Panc1 (cell line): ENCODE results near the gene GALNT14. TPM values are rescaled to one million over a fixed set of nuclear protein-coding genes. Genes with fewer than 3 reads are reported as not detected.

Experiments
- ATAC-seq: fragments of 200-7000 bp; cut with Tn5 transposase; 2 replicates; pipeline ENCODE4 v1.9.1; 2020; ENCODE audit warnings: mild to moderate bottlenecking, moderate library complexity
- BruUV-seq: library from RNA; stranded (reverse); fragments of 400-500 nt; replicated peaks from 2 replicates; lab custom pipeline; 2021; lab: Mats Ljungman, UMichigan
- CTCF ChIA-PET: fragments of 300-600 bp; sonication (Branson Sonifier 250); formaldehyde crosslinking; loops from one replicate; lab custom pipeline; 2022; ENCODE audit warnings: antibody characterized with exemption; lab: Charles Lee
- POLR2A ChIA-PET: fragments of 300-600 bp; sonication (Branson Sonifier 250); formaldehyde crosslinking; loops from one replicate; lab custom pipeline; 2022; ENCODE audit warnings: antibody characterized with exemption; lab: Charles Lee
- DNase-seq: peaks from one replicate; pipeline ENCODE4 v3.0.0-alpha.2; 2010; ENCODE audit warnings: low read depth, low spot score
- H3K27ac ChIP-seq: 2 replicates; pipeline ENCODE4 v1.5.1; 2011; ENCODE audit warnings: mild to moderate bottlenecking, low read length, inconsistent platforms
- H3K27me3 ChIP-seq: fragments of 200-500 bp; sonication (Bioruptor generic); 2 replicates; pipeline ENCODE4 v1.6.0; 2014; ENCODE audit warnings: low read length, inconsistent platforms; ENCODE audit not compliant: control insufficient read depth, insufficient read depth
- H3K36me3 ChIP-seq: fragments of 200-500 bp; sonication (Bioruptor generic); 2 replicates; pipeline ENCODE4 v1.5.1; 2014; ENCODE audit warnings: inconsistent platforms, mild to moderate bottlenecking, low read length, moderate library complexity; ENCODE audit not compliant: control insufficient read depth, insufficient read depth
- H3K4me1 ChIP-seq: 2 replicates; pipeline ENCODE4 v1.5.1; 2011; ENCODE audit warnings: inconsistent platforms, mild to moderate bottlenecking, low read length, moderate library complexity; ENCODE audit not compliant: control insufficient read depth, insufficient read depth
- H3K4me3 ChIP-seq, 2 experiments: 2 replicates each; pipeline ENCODE4 v1.5.1; 2011 to 2012; ENCODE audit warnings: low read depth in 2 of 2, low read length in 2 of 2, mild to moderate bottlenecking in 2 of 2, inconsistent platforms in 1 of 2, moderate library complexity in 1 of 2
- H3K9me3 ChIP-seq: fragments of 200-500 bp; sonication (Bioruptor generic); 2 replicates; pipeline ENCODE4 v1.5.1; 2014; ENCODE audit warnings: low read depth, mild to moderate bottlenecking, inconsistent platforms, low read length, moderate library complexity; ENCODE audit not compliant: control insufficient read depth, insufficient read depth
- CTCF ChIP-seq: fragments of 450-650 bp; IDR thresholded peaks from 2 replicates; pipeline ENCODE4 v1.5.1; 2017; ENCODE audit warnings: mild to moderate bottlenecking
- POLR2AphosphoS5 ChIP-seq: IDR thresholded peaks from 2 replicates; pipeline ENCODE4 v1.6.1; 2012; ENCODE audit warnings: mild to moderate bottlenecking, low read depth, low read length, moderate library complexity
- REST ChIP-seq, 2 experiments: IDR thresholded peaks; 2 replicates each; pipeline ENCODE4 v1.6.1; 2011 to 2012; ENCODE audit warnings: low read depth in 2 of 2, control low read depth in 1 of 2, low read length in 1 of 2, mild to moderate bottlenecking in 1 of 2, moderate library complexity in 1 of 2; ENCODE audit not compliant: insufficient read depth in 1 of 2
- SIN3A ChIP-seq: IDR thresholded peaks from 2 replicates; pipeline ENCODE4 v1.6.1; 2012; ENCODE audit warnings: low read depth, mild to moderate bottlenecking, low read length, moderate library complexity, borderline replicate concordance; ENCODE audit not compliant: insufficient read depth
- TCF7L2 ChIP-seq: IDR thresholded peaks from 2 replicates; pipeline ENCODE4 v1.6.1; 2011; ENCODE audit warnings: mild to moderate bottlenecking, low read depth, low read length, inconsistent platforms
- in situ Hi-C: cut with HindIII; loops from 2 replicates; pipeline ENCODE4 v1.10.0; 2016; ENCODE audit warnings: low sequenced_read_pairs, low pct_unique_long_range_greater_than_20kb
- intact Hi-C: fragments of 100-400 bp; cut with micrococcal nuclease; formaldehyde crosslinking; loops from one replicate; pipeline ENCODE4 v1.10.0; 2022; ENCODE audit not compliant: unreplicated experiment
- total RNA-seq: library from RNA; stranded (reverse); gene quantifications from one replicate; pipeline ENCODE4 v1.2.1, GENCODE V29; 2021; ENCODE audit not compliant: unreplicated experiment

Gene GALNT14
- total RNA-seq, 1 experiment from 2014 or later = 0.67 TPM

- no TSS peak for BruUV-seq
- CTCF ChIA-PET = no interaction called here
Measured at GRCh38 chr2:31047599-31047998, 90.6 kb downstream of the GALNT14 start.

GRCh38 chr2:31038385-31038784 lies 99.9 kb downstream of the GALNT14 start:
- Histone ChIP-seq H3K4me3 (no peak overlapping the region), H3K4me1 (no peaks in the 10 kb centered on the region), H3K9me3 (0 out of 2 replicates have a peak, but pooled peaks cover 8% of the 10 kb centered on the region), H3K27me3 (no peaks in the 10 kb centered on the region), H3K36me3 (no peaks in the 10 kb centered on the region), H3K27ac (no peak overlapping the region)
- no peak for TF ChIP-seq SIN3A
- no peak for TF ChIP-seq CTCF
- TF ChIP-seq TCF7L2 = no peak
- no peak for TF ChIP-seq POLR2AphosphoS5
- TF ChIP-seq REST (IDR thresholded peaks at IDR 0.05; ENCODE audit: insufficient read depth in 1 of 2, low read depth in 2 of 2, low read length in 1 of 2) = no peak
- ATAC-seq (no peak), DNase-seq (no peak)
- in situ Hi-C loops = no loop called here
- POLR2A ChIA-PET = no interaction called here
- intact Hi-C loops = no loop called here
- CTCF ChIA-PET = no interaction called here
- BruUV-seq = no TSS peak

More at GRCh38 chr2:31047599-31047998, 90.6 kb downstream of the GALNT14 start:
- TF ChIP-seq REST (IDR thresholded peaks at IDR 0.05; ENCODE audit: insufficient read depth in 1 of 2, low read depth in 2 of 2, low read length in 1 of 2) = no peak
- no peak for TF ChIP-seq CTCF
- no peak for TF ChIP-seq SIN3A
- intact Hi-C loops = no loop called here
- H3K27me3 ChIP-seq = no peaks in the 10 kb centered on the region
- no peaks in the 10 kb centered on the region for H3K9me3 ChIP-seq
- H3K36me3 ChIP-seq = no peaks in the 10 kb centered on the region
- H3K4me3 ChIP-seq = no peak overlapping the region
- DNase-seq (no peak), ATAC-seq (no peak)
- in situ Hi-C loops = no loop called here
- POLR2A ChIA-PET = no interaction called here
- H3K4me1 ChIP-seq = no peaks in the 10 kb centered on the region
- H3K27ac ChIP-seq = no peak overlapping the region
